GM23338 (cell line): ENCODE results near the gene CLDN20. TPM values are rescaled to one million over a fixed set of nuclear protein-coding genes. Genes with fewer than 3 reads are reported as not detected.

Source experiments
- ATAC-seq: fragments of 200-7000 bp; cut with Tn5 transposase; 3 replicates; pipeline ENCODE4 v1.9.1; 2020
- DNase-seq: peaks from one replicate; pipeline ENCODE4 v3.0.0-alpha.2; 2015; ENCODE audit warnings: low spot score
- H2AFZ ChIP-seq: fragments of 200-600 bp; sonication (generic); 2 replicates; pipeline ENCODE4 v1.8.0; 2016; ENCODE audit warnings: antibody characterized with exemption, mild to moderate bottlenecking, moderate library complexity
- H3F3A ChIP-seq: fragments of 200-600 bp; sonication (generic); replicated peaks from 2 replicates; pipeline ENCODE4 v1.8.0; 2017; ENCODE audit warnings: antibody characterized with exemption, mixed run types, low read depth
- H3K27ac ChIP-seq: fragments of 200-600 bp; sonication (generic); 2 replicates; pipeline ENCODE4 v1.6.1; 2016; ENCODE audit warnings: low read depth
- H3K27me3 ChIP-seq: fragments of 200-600 bp; sonication (generic); 2 replicates; pipeline ENCODE4 v1.8.0; 2016; ENCODE audit warnings: mild to moderate bottlenecking, mixed run types, moderate library complexity; ENCODE audit not compliant: insufficient read depth
- H3K36me3 ChIP-seq: fragments of 200-600 bp; sonication (generic); 2 replicates; pipeline ENCODE4 v1.8.0; 2016; ENCODE audit warnings: mild to moderate bottlenecking; ENCODE audit not compliant: insufficient read depth
- H3K4me1 ChIP-seq: fragments of 200-600 bp; sonication (generic); 2 replicates; pipeline ENCODE4 v1.8.0; 2016; ENCODE audit warnings: mild to moderate bottlenecking, moderate library complexity; ENCODE audit not compliant: insufficient read depth
- H3K4me2 ChIP-seq: fragments of 200-600 bp; sonication (generic); 2 replicates; pipeline ENCODE4 v1.7.1; 2017; ENCODE audit warnings: mixed run types
- H3K4me3 ChIP-seq: fragments of 200-600 bp; sonication (generic); 2 replicates; pipeline ENCODE4 v1.6.1; 2016; ENCODE audit warnings: mixed run types
- H3K79me2 ChIP-seq: fragments of 200-600 bp; sonication (generic); replicated peaks from 2 replicates; pipeline ENCODE4 v1.8.0; 2017; ENCODE audit warnings: mild to moderate bottlenecking; ENCODE audit not compliant: insufficient read depth
- H3K9me2 ChIP-seq: fragments of 200-600 bp; sonication (generic); 2 replicates; pipeline ENCODE4 v1.8.0; 2017; ENCODE audit not compliant: insufficient read depth
- H4K20me1 ChIP-seq: fragments of 200-600 bp; sonication (generic); replicated peaks from 2 replicates; pipeline ENCODE4 v1.8.0; 2017; ENCODE audit warnings: mild to moderate bottlenecking; ENCODE audit not compliant: insufficient read depth
- H3K27ac Mint-ChIP-seq: 2 replicates; pipeline ENCODE4 v1.8.0; 2020; ENCODE audit warnings: inconsistent platforms, mild to moderate bottlenecking, moderate library complexity, mixed read lengths
- H3K27me3 Mint-ChIP-seq: 3 replicates; pipeline ENCODE4 v1.8.0; 2022; ENCODE audit warnings: low read depth, mild to moderate bottlenecking, moderate library complexity, mixed read lengths, inconsistent platforms; ENCODE audit not compliant: insufficient read depth, poor library complexity
- H3K36me3 Mint-ChIP-seq: 3 replicates; pipeline ENCODE4 v1.8.0; 2021; ENCODE audit warnings: low read depth, mild to moderate bottlenecking, inconsistent platforms, moderate library complexity, mixed read lengths
- H3K4me1 Mint-ChIP-seq: 3 replicates; pipeline ENCODE4 v1.8.0; 2020; ENCODE audit warnings: mild to moderate bottlenecking, inconsistent platforms, mixed read lengths
- H3K4me3 Mint-ChIP-seq: 3 replicates; pipeline ENCODE4 v1.8.0; 2021; ENCODE audit warnings: moderate library complexity, mild to moderate bottlenecking, inconsistent platforms, mixed read lengths
- H3K9me3 Mint-ChIP-seq: 3 replicates; pipeline ENCODE4 v1.8.0; 2020; ENCODE audit warnings: moderate library complexity, mild to moderate bottlenecking, inconsistent platforms, mixed read lengths
- CREB1 ChIP-seq: fragments of 250-450 bp; sonication (Bioruptor Pico); IDR thresholded peaks from 2 replicates; pipeline ENCODE4 v1.5.0; 2020; ENCODE audit warnings: low read depth, mild to moderate bottlenecking, moderate library complexity
- ETS1 ChIP-seq: IDR thresholded peaks from 2 replicates; pipeline ENCODE4 v1.6.1; 2016; ENCODE audit warnings: antibody characterized with exemption
- EZH2 ChIP-seq: fragments of 200-600 bp; sonication (generic); IDR thresholded peaks from one replicate; pipeline ENCODE4 v1.8.0; 2017; ENCODE audit warnings: antibody characterized with exemption, mild to moderate bottlenecking, low read depth; ENCODE audit not compliant: unreplicated experiment
- EZH2phosphoT487 ChIP-seq: fragments of 200-600 bp; sonication (generic); IDR thresholded peaks from one replicate; pipeline ENCODE4 v1.8.1; 2018; ENCODE audit warnings: antibody characterized with exemption; ENCODE audit not compliant: unreplicated experiment
- JUNB ChIP-seq: IDR thresholded peaks from one replicate; pipeline ENCODE4 v1.6.1; 2016; ENCODE audit warnings: antibody characterized with exemption; ENCODE audit not compliant: unreplicated experiment
- REST ChIP-seq: IDR thresholded peaks from one replicate; pipeline ENCODE4 v1.6.1; 2018; ENCODE audit warnings: antibody characterized with exemption; ENCODE audit not compliant: unreplicated experiment
- polyA plus RNA-seq: library from polyadenylated mRNA; unstranded; fragments of >200 nt; fragmentation: Nextera tagmentation; extraction: Ambion mirVana; gene quantifications from 2 replicates; pipeline ENCODE4 v1.2.1, GENCODE V29; 2016
- total RNA-seq: library from RNA; depleted of rRNA; stranded (reverse); fragments of >200 nt; shearing (Covaris generic); gene quantifications from 2 replicates; pipeline ENCODE4 v1.2.3, GENCODE V29; 2014
- TF ChIP-seq, protein P1 (sequence below): fragments of 250-450 bp; sonication (Bioruptor Pico); IDR thresholded peaks from 2 replicates; pipeline ENCODE4 v1.5.0; 2020; ENCODE audit warnings: mild to moderate bottlenecking, moderate library complexity

CLDN20 gene
- total and polyA plus RNA-seq, 2 experiments from 2014 or later: 0.23 TPM; not detected in 1

DNA sequence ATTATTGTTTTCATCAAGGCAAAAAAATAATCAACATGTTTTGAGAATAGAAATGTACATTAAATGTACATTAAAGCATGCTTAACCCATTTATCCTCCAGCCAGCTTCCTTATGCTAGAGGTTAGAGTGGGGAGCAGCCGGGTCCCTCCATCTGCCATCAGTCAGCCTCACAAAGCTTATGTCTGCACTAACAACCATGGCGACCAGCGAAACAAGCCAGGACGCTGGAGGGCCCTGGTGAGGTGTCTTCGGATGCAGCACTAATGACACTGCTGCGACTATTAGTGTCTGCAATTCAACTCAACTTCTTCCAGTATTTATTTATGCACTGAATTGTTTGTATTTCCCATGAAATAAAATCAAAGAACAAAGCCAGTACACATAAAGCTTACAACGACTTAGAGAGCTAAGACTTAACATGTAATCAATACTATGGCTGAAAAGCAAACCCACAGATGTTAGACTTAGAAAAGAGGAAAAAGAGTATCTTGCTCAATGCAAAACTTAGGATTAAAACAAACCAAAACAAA is 6.8 kb downstream of the CLDN20 start (continued):
- TF ChIP-seq ETS1 (no peak), JUNB (no peak)

GRCh38 chr6:155271145-155271544 is 7.3 kb downstream of the CLDN20 start:
- Mint-ChIP-seq H3K4me3 (no peak overlapping the region), H3K4me1 (peaks cover 26% of the 10 kb centered on the region), H3K27me3 (no peaks in the 10 kb centered on the region), H3K27ac (no peak overlapping the region), H3K36me3 (peaks cover 37% of the 10 kb centered on the region), H3K9me3 (peaks cover 2% of the 10 kb centered on the region; the same call in 1 of the 3 replicates)
- H3K27me3 ChIP-seq: no peaks in the 10 kb centered on the region
- no peak overlapping the region for H3K27ac ChIP-seq
- no peak overlapping the region for H3K4me2 ChIP-seq
- no peaks in the 10 kb centered on the region for H4K20me1 ChIP-seq
- no peaks in the 10 kb centered on the region for H3F3A ChIP-seq
- H3K4me1 ChIP-seq: peaks cover 22% of the 10 kb centered on the region
- no peaks in the 10 kb centered on the region for H3K9me2 ChIP-seq
- 0 out of 2 replicates have a peak, but pooled peaks cover 5% of the 10 kb centered on the region for H3K79me2 ChIP-seq
- H2AFZ ChIP-seq: no peak overlapping the region
- H3K36me3 ChIP-seq: no peaks in the 10 kb centered on the region
- H3K4me3 ChIP-seq: no peak overlapping the region
- TF ChIP-seq EZH2phosphoT487 (no peak), REST (no peak), CREB1 (CRISPR knock-in tag) (no peak), EZH2 (no peak)
- TF ChIP-seq, protein P1, sequence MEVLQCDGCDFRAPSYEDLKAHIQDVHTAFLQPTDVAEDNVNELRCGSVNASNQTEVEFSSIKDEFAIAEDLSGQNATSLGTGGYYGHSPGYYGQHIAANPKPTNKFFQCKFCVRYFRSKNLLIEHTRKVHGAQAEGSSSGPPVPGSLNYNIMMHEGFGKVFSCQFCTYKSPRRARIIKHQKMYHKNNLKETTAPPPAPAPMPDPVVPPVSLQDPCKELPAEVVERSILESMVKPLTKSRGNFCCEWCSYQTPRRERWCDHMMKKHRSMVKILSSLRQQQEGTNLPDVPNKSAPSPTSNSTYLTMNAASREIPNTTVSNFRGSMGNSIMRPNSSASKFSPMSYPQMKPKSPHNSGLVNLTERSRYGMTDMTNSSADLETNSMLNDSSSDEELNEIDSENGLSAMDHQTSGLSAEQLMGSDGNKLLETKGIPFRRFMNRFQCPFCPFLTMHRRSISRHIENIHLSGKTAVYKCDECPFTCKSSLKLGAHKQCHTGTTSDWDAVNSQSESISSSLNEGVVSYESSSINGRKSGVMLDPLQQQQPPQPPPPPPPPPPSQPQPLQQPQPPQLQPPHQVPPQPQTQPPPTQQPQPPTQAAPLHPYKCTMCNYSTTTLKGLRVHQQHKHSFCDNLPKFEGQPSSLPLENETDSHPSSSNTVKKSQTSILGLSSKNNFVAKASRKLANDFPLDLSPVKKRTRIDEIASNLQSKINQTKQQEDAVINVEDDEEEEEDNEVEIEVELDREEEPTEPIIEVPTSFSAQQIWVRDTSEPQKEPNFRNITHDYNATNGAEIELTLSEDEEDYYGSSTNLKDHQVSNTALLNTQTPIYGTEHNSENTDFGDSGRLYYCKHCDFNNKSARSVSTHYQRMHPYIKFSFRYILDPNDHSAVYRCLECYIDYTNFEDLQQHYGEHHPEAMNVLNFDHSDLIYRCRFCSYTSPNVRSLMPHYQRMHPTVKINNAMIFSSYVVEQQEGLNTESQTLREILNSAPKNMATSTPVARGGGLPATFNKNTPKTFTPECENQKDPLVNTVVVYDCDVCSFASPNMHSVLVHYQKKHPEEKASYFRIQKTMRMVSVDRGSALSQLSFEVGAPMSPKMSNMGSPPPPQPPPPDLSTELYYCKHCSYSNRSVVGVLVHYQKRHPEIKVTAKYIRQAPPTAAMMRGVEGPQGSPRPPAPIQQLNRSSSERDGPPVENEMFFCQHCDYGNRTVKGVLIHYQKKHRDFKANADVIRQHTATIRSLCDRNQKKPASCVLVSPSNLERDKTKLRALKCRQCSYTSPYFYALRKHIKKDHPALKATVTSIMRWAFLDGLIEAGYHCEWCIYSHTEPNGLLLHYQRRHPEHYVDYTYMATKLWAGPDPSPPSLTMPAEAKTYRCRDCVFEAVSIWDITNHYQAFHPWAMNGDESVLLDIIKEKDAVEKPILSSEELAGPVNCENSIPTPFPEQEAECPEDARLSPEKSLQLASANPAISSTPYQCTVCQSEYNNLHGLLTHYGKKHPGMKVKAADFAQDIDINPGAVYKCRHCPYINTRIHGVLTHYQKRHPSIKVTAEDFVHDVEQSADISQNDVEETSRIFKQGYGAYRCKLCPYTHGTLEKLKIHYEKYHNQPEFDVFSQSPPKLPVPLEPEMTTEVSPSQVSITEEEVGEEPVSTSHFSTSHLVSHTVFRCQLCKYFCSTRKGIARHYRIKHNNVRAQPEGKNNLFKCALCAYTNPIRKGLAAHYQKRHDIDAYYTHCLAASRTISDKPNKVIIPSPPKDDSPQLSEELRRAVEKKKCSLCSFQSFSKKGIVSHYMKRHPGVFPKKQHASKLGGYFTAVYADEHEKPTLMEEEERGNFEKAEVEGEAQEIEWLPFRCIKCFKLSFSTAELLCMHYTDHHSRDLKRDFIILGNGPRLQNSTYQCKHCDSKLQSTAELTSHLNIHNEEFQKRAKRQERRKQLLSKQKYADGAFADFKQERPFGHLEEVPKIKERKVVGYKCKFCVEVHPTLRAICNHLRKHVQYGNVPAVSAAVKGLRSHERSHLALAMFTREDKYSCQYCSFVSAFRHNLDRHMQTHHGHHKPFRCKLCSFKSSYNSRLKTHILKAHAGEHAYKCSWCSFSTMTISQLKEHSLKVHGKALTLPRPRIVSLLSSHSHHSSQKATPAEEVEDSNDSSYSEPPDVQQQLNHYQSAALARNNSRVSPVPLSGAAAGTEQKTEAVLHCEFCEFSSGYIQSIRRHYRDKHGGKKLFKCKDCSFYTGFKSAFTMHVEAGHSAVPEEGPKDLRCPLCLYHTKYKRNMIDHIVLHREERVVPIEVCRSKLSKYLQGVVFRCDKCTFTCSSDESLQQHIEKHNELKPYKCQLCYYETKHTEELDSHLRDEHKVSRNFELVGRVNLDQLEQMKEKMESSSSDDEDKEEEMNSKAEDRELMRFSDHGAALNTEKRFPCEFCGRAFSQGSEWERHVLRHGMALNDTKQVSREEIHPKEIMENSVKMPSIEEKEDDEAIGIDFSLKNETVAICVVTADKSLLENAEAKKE (CRISPR knock-in tag): no peak
- DNase-seq (no peak), ATAC-seq (no peak)
